Measurements from ENCODE around the gene GTF2A2.
"Not testable (repeated sequence)": the region's sequence is repeated elsewhere in the genome, so short reads cannot be mapped to it uniquely, and the experiment has no call there.

GTF2A2 gene, protein sequence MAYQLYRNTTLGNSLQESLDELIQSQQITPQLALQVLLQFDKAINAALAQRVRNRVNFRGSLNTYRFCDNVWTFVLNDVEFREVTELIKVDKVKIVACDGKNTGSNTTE

DNA sequence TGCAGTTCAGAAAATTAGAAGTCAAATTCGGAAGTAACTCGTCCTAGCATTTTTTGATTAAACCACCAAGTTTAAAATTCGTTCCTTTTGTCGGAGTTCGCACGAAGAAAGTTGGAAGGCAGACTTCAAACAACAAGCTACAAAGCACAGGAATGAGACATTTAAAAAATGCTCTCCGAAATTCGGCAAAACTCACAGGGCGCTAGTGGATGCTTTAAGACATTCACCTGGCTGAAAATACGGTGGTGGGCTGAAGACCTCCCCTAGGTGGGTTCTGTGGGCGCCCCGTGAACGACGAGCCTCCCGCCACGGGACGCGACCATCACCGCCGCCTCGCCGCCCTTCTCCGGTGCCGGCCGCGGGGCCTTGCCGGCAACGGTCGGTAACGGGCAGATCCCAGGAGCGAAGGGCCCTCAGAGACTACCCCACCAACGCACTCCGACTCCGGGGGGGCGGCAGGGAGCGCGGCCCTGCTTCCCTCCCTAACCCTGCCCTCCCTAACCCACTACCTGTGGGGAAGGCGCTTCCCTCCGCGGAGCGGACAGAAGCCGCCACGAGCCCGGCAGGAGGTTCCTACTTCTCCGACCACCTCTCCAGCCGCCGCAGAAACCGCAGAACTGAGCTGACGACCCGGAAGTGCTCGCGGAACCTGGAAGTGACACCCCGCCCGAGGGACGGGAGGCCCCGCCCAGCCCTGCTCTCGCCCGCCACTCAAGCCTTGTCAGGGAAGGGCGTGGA lies at the start of gene GTF2A2:
TSS of gene GTF2A2 (minus strand) at position 619 of the 738 bp plus-strand sequence. CDS start 5,238 bp downstream, outside the sequence.
- Histone ChIP-seq H3K4me3 (replicated peaks; ENCODE audit: low read depth, low read length) (peak within 1 kb of the TSS; percentile 85), H3K36me3 (ENCODE audit: control insufficient read depth, insufficient read depth, low read length) (peaks cover 5% of the 10 kb centered on the region), H3K27me3 (replicated peaks; ENCODE audit: control insufficient read depth, insufficient read depth, low read length) (no peaks in the 10 kb centered on the region)
- DNase-seq (ENCODE audit: extremely low read depth, insufficient read length): peak; percentile 98
- TF ChIP-seq, protein P1, sequence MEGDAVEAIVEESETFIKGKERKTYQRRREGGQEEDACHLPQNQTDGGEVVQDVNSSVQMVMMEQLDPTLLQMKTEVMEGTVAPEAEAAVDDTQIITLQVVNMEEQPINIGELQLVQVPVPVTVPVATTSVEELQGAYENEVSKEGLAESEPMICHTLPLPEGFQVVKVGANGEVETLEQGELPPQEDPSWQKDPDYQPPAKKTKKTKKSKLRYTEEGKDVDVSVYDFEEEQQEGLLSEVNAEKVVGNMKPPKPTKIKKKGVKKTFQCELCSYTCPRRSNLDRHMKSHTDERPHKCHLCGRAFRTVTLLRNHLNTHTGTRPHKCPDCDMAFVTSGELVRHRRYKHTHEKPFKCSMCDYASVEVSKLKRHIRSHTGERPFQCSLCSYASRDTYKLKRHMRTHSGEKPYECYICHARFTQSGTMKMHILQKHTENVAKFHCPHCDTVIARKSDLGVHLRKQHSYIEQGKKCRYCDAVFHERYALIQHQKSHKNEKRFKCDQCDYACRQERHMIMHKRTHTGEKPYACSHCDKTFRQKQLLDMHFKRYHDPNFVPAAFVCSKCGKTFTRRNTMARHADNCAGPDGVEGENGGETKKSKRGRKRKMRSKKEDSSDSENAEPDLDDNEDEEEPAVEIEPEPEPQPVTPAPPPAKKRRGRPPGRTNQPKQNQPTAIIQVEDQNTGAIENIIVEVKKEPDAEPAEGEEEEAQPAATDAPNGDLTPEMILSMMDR (IDR thresholded peaks at IDR 0.05; ENCODE audit: insufficient read depth, low read length, poor library complexity, severe bottlenecking): no peak

DNA sequence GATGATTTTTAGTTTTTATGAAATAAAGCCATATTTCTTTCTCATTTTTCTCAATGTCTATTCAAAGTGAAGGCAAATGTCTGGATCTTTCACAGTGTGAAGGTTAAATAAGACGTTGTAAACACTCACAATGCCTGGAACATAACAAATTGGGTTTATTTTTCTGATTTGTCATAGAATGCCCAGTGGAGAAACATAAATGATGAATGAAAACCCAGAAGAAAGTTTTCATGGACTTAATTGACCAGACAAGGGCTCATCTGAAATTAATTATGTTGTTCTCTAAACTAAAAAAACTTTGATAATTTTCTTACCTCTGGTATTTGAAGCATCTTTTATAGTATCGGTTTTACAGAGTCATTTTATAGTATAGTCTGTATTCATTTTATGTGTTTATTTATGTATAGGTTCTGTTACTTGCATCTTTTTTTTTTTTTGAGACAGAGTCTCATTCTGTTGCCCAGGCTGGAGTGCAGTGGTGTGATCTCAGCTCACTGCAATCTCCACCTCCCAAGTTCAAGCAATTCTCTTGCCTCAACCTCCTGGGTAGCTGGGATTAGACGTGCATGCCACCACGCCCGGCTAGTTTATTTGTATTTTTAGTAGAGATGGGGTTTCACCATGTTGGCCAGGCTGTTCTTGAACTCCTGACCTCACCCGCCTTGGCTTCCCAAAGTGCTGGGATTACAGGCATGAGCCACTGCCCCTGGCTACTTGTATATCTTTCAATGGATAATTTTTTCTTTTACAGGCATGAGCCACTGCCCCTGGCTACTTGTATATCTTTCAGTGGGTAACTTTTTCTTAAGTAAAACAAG lies 46.9 kb upstream of the GTF2A2 start:
- DNase-seq (ENCODE audit: extremely low read depth, insufficient read length): no peak
- Histone ChIP-seq H3K27me3 (replicated peaks; ENCODE audit: control insufficient read depth, insufficient read depth, low read length) (no peaks in the 10 kb centered on the region), H3K4me3 (replicated peaks; ENCODE audit: low read depth, low read length) (no peak overlapping the region), H3K36me3 (ENCODE audit: control insufficient read depth, insufficient read depth, low read length) (no peaks in the 10 kb centered on the region)
- TF ChIP-seq, protein P1 (IDR thresholded peaks at IDR 0.05; ENCODE audit: insufficient read depth, low read length, poor library complexity, severe bottlenecking): no peak

DNA sequence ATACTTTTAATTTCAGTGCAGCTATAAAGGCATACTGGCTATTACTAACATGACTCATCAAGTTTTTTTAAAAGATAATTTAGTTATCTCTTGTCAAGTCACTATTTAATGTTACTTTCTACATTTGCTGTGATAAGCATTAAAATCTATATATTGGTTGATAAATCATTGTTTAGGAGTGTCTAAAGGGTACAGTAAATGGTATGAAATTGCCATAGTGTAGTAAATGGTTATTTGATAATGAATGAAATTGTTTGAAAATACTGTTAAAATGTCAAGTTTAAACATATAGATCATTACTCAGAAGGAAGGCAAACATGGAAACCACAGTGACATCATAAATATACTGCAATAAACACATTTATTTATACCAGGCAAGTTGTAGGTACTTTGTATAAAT lies 45.0 kb upstream of the GTF2A2 start:
- no peaks in the 10 kb centered on the region for H3K27me3 ChIP-seq (replicated peaks; ENCODE audit: control insufficient read depth, insufficient read depth, low read length)
- DNase-seq (ENCODE audit: extremely low read depth, insufficient read length): no peak
- H3K4me3 ChIP-seq (replicated peaks; ENCODE audit: low read depth, low read length): no peak overlapping the region
- TF ChIP-seq, protein P1 (IDR thresholded peaks at IDR 0.05; ENCODE audit: insufficient read depth, low read length, poor library complexity, severe bottlenecking): no peak
- no peaks in the 10 kb centered on the region for H3K36me3 ChIP-seq (ENCODE audit: control insufficient read depth, insufficient read depth, low read length)

DNA sequence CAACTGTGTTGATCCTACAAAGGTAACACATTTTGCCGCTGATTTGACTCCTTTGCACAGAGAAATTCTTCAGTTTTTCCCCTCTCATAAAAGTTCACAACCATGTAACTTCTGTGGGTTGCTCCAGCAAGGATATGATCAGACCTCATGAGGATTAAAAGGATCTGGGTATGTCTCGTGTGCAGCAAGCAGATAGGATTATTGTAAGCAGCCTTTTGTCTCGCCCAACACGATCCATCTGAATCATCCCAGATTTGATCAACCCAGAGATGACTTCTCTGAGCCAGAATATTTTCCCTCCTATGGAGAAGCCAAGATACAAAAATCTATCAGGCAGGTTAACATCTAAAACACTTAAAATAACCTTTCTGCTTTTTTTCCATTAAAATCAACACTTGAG lies 44.6 kb upstream of the GTF2A2 start:
- H3K27me3 ChIP-seq (replicated peaks; ENCODE audit: control insufficient read depth, insufficient read depth, low read length): no peaks in the 10 kb centered on the region
- H3K36me3 ChIP-seq (ENCODE audit: control insufficient read depth, insufficient read depth, low read length): no peaks in the 10 kb centered on the region
- TF ChIP-seq, protein P1 (IDR thresholded peaks at IDR 0.05; ENCODE audit: insufficient read depth, low read length, poor library complexity, severe bottlenecking): no peak
- no peak for DNase-seq (ENCODE audit: extremely low read depth, insufficient read length)
- H3K4me3 ChIP-seq (replicated peaks; ENCODE audit: low read depth, low read length): no peak overlapping the region

DNA sequence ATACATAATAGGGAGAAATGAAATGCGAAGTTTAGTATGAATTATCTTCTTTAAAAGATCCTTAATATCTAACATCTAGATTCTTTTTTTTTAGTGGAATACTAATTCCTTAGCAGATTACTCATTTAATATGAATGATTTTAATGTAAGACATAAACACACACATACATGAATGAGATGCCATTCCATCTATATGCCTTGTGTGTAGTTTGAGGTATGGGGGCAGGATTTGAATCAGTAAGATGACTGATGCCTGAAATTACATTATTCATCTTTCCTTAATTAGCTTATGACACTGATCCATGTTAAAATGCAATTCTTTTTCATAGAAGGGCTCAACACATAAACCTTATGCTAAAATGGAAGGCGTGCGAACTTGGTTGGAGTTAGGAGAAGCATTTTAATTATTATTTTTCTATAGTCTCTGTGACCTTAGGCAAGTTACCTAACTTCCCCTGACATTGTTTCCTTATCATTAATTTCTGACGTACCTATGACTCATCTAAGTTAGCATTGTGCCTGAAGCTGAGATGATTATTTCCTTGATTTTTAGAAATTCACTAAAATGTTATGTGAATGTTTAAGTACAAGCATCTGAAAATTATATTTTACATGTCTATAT lies 42.6 kb upstream of the GTF2A2 start:
- Histone ChIP-seq H3K36me3 (ENCODE audit: control insufficient read depth, insufficient read depth, low read length) (no peaks in the 10 kb centered on the region), H3K27me3 (replicated peaks; ENCODE audit: control insufficient read depth, insufficient read depth, low read length) (no peaks in the 10 kb centered on the region), H3K4me3 (replicated peaks; ENCODE audit: low read depth, low read length) (no peak overlapping the region)
- DNase-seq (ENCODE audit: extremely low read depth, insufficient read length): no peak
- TF ChIP-seq, protein P1 (IDR thresholded peaks at IDR 0.05; ENCODE audit: insufficient read depth, low read length, poor library complexity, severe bottlenecking): no peak

DNA sequence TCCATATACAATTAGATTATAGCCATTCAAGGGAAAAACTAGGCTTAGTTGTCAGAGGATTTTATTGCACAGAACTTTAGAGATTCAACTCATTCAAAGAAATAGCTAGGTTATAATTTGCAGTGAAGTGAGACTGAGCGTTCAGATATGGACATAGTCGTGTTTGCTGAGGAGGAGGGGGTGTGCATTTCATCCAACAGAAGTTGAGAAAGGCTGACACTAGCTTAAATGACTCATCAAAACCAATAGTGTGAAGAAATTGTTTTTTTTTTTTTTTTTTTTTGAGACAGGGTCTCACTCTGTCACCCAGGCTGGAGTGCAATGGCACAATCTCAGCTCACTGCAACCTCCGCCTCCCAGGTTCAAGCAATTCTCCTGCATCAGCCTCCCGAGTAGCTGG lies 40.8 kb upstream of the GTF2A2 start:
- not testable (repeated sequence) for H3K27me3 ChIP-seq (replicated peaks; ENCODE audit: control insufficient read depth, insufficient read depth, low read length); DNase-seq (ENCODE audit: extremely low read depth, insufficient read length); H3K36me3 ChIP-seq (ENCODE audit: control insufficient read depth, insufficient read depth, low read length); H3K4me3 ChIP-seq (replicated peaks; ENCODE audit: low read depth, low read length)

All from GM06990 (cell line).